ENCODE measurements around the gene GRIN2C.

DNA sequence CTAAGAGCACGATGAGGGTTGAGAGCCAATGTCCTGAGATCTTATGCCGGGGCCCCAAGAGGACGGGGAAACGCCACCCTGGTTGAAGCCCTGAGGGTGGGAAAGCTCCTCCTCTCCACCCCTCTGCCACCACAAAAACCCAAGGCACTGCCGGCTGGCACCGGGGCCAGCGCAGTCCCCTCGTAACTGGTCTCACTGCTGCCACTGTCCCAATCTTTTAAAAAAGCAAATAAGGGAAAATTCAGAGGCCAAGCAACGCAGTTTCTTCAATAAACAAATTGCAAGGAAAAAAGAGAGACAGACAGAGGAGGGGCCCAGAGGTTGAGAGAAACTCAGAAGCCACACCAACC is 6.7 kb downstream of the GRIN2C start:
- TF ChIP-seq ZNF585B (tag by site-specific recombination; IDR thresholded peaks at IDR 0.05) (no peak), REST (tag by site-specific recombination; IDR thresholded peaks at IDR 0.05) (no peak), GLI4 (tag by site-specific recombination; IDR thresholded peaks at IDR 0.05) (no peak)
- TF ChIP-seq, protein P1, sequence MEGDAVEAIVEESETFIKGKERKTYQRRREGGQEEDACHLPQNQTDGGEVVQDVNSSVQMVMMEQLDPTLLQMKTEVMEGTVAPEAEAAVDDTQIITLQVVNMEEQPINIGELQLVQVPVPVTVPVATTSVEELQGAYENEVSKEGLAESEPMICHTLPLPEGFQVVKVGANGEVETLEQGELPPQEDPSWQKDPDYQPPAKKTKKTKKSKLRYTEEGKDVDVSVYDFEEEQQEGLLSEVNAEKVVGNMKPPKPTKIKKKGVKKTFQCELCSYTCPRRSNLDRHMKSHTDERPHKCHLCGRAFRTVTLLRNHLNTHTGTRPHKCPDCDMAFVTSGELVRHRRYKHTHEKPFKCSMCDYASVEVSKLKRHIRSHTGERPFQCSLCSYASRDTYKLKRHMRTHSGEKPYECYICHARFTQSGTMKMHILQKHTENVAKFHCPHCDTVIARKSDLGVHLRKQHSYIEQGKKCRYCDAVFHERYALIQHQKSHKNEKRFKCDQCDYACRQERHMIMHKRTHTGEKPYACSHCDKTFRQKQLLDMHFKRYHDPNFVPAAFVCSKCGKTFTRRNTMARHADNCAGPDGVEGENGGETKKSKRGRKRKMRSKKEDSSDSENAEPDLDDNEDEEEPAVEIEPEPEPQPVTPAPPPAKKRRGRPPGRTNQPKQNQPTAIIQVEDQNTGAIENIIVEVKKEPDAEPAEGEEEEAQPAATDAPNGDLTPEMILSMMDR (tag by site-specific recombination; IDR thresholded peaks at IDR 0.05): no peak

Data from HEK293 (cell line).